AG09309 (cell line): ENCODE measurements around the gene IGF2R.

Source experiments
- DNase-seq: peaks from one replicate; pipeline ENCODE4 v3.0.0-alpha.2; 2010; ENCODE audit warnings: low read depth
- H3K4me3 ChIP-seq: 2 replicates; pipeline ENCODE4 v1.5.1; 2011; ENCODE audit warnings: mild to moderate bottlenecking, low read depth, low read length, moderate library complexity; ENCODE audit not compliant: control insufficient read depth
- TF ChIP-seq, protein P1 (sequence below): IDR thresholded peaks from 2 replicates; pipeline ENCODE4 v1.5.1; 2011; ENCODE audit warnings: mild to moderate bottlenecking, low read depth, low read length, inconsistent platforms; ENCODE audit not compliant: insufficient read depth, control insufficient read depth; ENCODE audit errors: missing control alignments

IGF2R gene

GRCh38 chr6:159931846-159932245, 37.0 kb upstream of the IGF2R start:
- TF ChIP-seq, protein P1, sequence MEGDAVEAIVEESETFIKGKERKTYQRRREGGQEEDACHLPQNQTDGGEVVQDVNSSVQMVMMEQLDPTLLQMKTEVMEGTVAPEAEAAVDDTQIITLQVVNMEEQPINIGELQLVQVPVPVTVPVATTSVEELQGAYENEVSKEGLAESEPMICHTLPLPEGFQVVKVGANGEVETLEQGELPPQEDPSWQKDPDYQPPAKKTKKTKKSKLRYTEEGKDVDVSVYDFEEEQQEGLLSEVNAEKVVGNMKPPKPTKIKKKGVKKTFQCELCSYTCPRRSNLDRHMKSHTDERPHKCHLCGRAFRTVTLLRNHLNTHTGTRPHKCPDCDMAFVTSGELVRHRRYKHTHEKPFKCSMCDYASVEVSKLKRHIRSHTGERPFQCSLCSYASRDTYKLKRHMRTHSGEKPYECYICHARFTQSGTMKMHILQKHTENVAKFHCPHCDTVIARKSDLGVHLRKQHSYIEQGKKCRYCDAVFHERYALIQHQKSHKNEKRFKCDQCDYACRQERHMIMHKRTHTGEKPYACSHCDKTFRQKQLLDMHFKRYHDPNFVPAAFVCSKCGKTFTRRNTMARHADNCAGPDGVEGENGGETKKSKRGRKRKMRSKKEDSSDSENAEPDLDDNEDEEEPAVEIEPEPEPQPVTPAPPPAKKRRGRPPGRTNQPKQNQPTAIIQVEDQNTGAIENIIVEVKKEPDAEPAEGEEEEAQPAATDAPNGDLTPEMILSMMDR: no peak
- H3K4me3 ChIP-seq: no peak overlapping the region

GRCh38 chr6:159933077-159933476, 35.8 kb upstream of the IGF2R start:
- DNase-seq: no peak
- no peak overlapping the region for H3K4me3 ChIP-seq
- TF ChIP-seq, protein P1: no peak

More at GRCh38 chr6:159931846-159932245, 37.0 kb upstream of the IGF2R start:
- no peak for DNase-seq

DNA sequence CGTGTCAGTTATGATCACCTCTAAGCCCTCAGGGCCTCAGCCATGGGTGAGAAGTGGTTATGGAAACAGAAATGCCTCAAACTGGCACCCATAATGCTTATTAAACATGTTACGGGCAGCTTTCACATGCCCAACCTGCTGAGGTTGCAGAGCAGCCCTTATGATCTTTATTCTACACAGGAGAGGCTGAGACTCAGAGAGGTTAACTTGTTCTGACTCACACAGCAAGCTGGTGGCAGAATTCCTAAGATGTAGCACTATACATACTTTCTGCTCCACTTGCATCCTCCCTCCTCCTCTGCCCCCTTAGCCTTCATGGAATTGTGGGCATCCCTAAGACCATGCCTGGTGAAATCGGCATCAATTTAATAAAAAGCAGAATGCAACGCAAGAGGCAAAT, 34.7 kb upstream of the IGF2R start:
- no peak for DNase-seq
- TF ChIP-seq, protein P1: no peak
- H3K4me3 ChIP-seq: no peak overlapping the region

GRCh38 chr6:159935065-159935464, 33.8 kb upstream of the IGF2R start:
- TF ChIP-seq, protein P1: no peak
- no peak for DNase-seq
- H3K4me3 ChIP-seq: no peak overlapping the region

- no peak overlapping the region for H3K4me3 ChIP-seq
- DNase-seq: no peak
- TF ChIP-seq, protein P1: no peak
These were observed 33.2 kb upstream of the IGF2R start for GRCh38 chr6:159935633-159936032.

DNA sequence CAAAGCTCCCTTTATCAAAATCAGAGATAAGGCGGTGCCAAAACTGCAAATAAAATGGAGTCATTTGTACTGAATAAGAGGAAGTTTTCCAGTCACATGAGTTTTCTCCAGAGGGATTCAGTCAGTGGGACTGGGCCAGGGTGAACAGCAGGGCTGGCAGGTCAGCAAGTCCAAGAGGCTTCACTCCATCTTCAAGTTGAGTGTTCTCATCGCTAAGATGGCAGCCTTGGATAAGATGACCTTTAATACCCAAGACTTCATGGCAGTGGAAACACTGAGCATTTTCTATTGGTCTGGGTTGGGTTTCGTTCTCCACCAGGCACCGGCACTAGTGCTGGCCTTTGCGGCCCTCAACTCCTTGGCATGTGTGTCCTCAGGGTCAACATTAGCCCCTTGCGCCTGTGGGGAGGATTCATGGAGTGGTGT, 29.3 kb upstream of the IGF2R start:
- H3K4me3 ChIP-seq: no peak overlapping the region
- DNase-seq: no peak
- TF ChIP-seq, protein P1: no peak
